ENCODE results near the gene PRG3.

PRG3 gene

DNA sequence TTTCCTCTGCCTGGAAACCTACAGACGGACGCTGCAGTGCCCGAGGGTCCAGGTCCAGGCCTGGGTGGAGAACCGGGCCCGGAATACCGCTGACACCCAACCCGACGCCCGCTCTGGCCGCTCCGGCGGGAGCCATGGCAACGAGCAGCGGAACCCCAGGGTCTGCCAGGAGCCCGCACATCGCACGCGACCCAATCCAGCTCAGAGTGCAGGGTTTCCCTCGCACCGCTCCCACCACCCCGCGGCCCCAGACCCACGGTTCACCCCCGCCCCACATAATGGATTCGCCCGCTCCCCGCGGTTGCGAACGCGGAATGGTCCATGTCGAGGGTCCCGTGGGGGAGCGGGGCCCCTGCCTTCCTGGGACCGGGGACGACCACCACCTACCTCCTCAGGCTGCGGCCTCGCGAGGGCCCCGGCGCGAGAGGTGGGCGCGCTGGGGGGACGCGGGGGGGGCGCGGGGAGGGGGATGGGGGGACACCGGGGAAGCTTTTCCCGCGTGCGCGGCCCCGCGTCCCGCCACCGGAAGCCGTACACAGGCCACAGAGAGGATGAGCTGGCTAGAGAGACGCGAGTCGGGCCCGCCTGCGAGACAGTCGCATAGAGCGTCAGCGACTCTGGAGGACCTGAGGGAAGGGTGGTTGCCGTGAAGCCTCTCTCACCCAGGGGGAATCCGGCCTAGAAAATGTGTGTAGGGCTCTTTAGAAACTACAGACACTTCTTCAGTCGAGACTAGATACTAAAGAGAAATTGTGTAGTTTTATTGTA lies 45.4 kb downstream of the PRG3 start, which contains the start of gene SSRP1:
TSS of gene SSRP1 (minus strand) at position 550 of the 768 bp plus-strand sequence. CDS start 771 bp downstream, outside the sequence.
- DNase-seq: peak; percentile 92

GRCh38 chr11:57335023-57335342 lies 46.0 kb downstream of the PRG3 start:
- DNase-seq: no peak

DNA sequence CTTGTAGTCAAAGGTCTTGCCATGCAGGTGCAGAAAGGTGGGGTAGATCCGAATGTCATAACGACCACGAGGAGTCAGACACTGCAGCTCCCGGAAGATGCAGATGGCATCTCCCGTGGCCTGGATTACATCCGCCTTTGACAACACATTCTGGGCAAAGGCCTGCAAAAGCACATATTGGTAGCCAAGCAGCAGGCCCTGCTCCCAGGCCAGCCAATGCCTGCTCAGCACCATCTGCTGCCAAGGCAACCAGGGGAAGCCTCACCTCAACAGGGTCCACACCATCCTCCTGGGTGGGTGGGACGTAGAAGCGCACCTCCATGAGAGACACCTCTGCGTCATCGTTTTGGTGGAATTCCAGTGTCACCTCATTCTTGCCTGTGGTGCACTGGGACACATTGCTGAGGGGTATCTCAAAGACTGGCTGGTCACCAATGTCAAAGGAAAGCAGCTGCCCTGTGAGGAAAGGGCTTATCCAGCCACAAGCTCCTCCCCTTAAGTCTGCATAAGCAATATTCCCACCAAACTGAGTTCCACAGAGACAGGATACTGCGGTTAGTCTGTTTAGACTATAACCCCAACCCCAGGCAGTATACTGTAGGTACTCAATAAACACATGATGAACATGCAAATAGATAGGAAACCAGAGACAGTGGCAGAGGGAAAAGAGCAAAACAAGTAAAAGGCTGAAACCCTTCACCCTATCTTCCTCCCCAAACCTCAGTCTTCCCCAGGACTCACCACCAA lies 48.1 kb downstream of the PRG3 start:
- no peak for DNase-seq

- DNase-seq: no peak
These were observed 49.2 kb downstream of the PRG3 start for GRCh38 chr11:57331720-57332119.

DNA sequence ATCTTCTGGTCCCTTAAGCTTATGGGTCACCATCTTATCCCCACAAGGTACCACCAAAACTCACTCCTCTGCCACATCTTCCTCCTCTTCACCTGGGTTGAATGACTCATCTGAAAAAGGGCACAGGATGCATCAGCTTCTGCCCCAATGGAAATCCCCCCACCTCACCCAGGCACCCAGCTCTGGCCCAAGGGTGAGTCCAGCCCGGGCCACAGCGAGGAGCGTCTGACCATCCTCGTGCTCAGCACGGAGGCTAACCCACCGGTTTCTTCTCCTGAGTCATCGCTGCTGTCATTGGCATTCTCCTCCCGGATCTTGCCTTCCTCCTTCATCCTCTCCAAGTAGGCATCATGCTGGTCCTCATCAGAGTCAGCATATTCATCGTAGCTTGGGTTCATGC lies 50.9 kb downstream of the PRG3 start:
- no peak for DNase-seq

DNA sequence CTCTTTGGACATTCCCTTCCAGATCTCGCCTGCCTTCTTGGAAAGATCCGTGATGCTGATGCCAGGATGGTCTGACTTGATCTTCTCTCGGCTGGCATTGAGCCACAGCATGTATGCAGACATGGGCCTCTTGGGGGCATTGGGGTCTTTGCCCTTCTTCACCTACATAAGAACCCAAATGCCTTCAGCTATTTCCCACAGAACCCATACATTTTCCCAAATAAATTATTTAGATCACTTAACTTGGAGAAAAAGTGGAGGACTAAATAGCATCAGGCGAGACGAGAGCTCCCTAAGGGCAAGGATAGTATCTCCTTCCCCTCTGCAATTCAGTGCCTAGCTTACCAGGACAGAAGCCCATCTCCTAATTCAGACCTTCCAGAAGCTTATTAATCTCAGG lies 53.2 kb downstream of the PRG3 start:
- no peak for DNase-seq

All from CD4-positive, alpha-beta T cell treated with Interleukin-17A for 1 hour (primary cell).